GM12878 (cell line): ENCODE results near the gene GAL3ST2. TPM values are rescaled to one million over a fixed set of nuclear protein-coding genes. Genes with fewer than 3 reads are reported as not detected.

Experiments
- ATAC-seq: fragments of 200-7000 bp; cut with Tn5 transposase; 3 replicates; pipeline ENCODE4 v1.9.1; 2020; ENCODE audit warnings: mild to moderate bottlenecking, moderate library complexity
- BruUV-seq: library from RNA; stranded (reverse); fragments of 400-500 nt; replicated peaks from 2 replicates; lab custom pipeline; 2021; lab: Mats Ljungman, UMichigan
- CTCF ChIA-PET: fragments of 300-600 bp; sonication (Branson Sonifier 250); formaldehyde crosslinking; extraction: SDS; loops from one replicate; lab custom pipeline; 2021; ENCODE audit warnings: inconsistent platforms; lab: Yijun Ruan, JAX
- POLR2A ChIA-PET: fragments of 350-600 bp; formaldehyde crosslinking; extraction: SDS; loops from one replicate; lab custom pipeline; 2021; ENCODE audit warnings: inconsistent platforms; lab: Charles Lee
- RAD21 ChIA-PET: fragments of 300-600 bp; sonication (Branson Sonifier 250); formaldehyde crosslinking; loops from one replicate; lab custom pipeline; 2023; ENCODE audit warnings: antibody characterized with exemption; ENCODE audit not compliant: unreplicated experiment; lab: Charles Lee
- SMC1A ChIA-PET: fragments of 300-600 bp; sonication (Branson Sonifier 250); formaldehyde crosslinking; loops from one replicate; lab custom pipeline; 2023; ENCODE audit not compliant: unreplicated experiment, uncharacterized antibody; lab: Charles Lee
- DNase-seq: peaks from one replicate; pipeline ENCODE4 v3.0.0-alpha.2; 2011; ENCODE audit warnings: low read depth, low spot score
- FAIRE-seq: peaks from 3 replicates; lab custom pipeline; 2011; peaks lifted over from hg19 to GRCh38; lab: Jason Lieb, UNC
- H2AFZ ChIP-seq: 2 replicates; pipeline ENCODE4 v1.6.0; 2011; ENCODE audit warnings: low read depth, low read length, control low read depth; ENCODE audit not compliant: control insufficient read depth
- H3K27ac ChIP-seq: 2 replicates; pipeline ENCODE4 v1.5.1; 2011; ENCODE audit warnings: control low read depth; ENCODE audit not compliant: control insufficient read depth, insufficient read depth
- H3K27me3 ChIP-seq, 2 experiments: replicated peaks in 1 of 2; 2 replicates each; pipeline versions ENCODE4 v1.6.0 to v1.6.1; 2011; ENCODE audit warnings: low read length in 1 of 2; ENCODE audit not compliant: control insufficient read depth in 2 of 2, insufficient read depth in 2 of 2
- H3K36me3 ChIP-seq, 2 experiments: 2 replicates each; pipeline ENCODE4 v1.5.1; 2011; ENCODE audit warnings: low read length in 1 of 2; ENCODE audit not compliant: control insufficient read depth in 2 of 2, insufficient read depth in 2 of 2
- H3K4me1 ChIP-seq: 2 replicates; pipeline ENCODE4 v1.6.1; 2011; ENCODE audit warnings: mild to moderate bottlenecking, low read length, moderate library complexity, mixed read lengths; ENCODE audit not compliant: control insufficient read depth, insufficient read depth
- H3K4me2 ChIP-seq: 2 replicates; pipeline ENCODE4 v1.6.0; 2011; ENCODE audit warnings: control low read depth; ENCODE audit not compliant: control insufficient read depth, insufficient read depth
- H3K4me3 ChIP-seq: fragments of 200-600 bp; sonication (generic); 2 replicates; pipeline ENCODE4 v1.5.1; 2016
- H3K79me2 ChIP-seq: 2 replicates; pipeline ENCODE4 v1.6.0; 2011; ENCODE audit warnings: low read length; ENCODE audit not compliant: control insufficient read depth, insufficient read depth
- H3K9ac ChIP-seq: 2 replicates; pipeline ENCODE4 v1.8.0; 2011; ENCODE audit warnings: low read length, control low read depth, mixed read lengths; ENCODE audit not compliant: control insufficient read depth, insufficient read depth
- H3K9me3 ChIP-seq: replicated peaks from 3 replicates; pipeline ENCODE4 v1.5.1; 2011; ENCODE audit warnings: mild to moderate bottlenecking, low read length; ENCODE audit not compliant: control insufficient read depth, insufficient read depth
- H4K20me1 ChIP-seq: 2 replicates; pipeline ENCODE4 v1.6.0; 2011; ENCODE audit not compliant: control insufficient read depth, insufficient read depth
- ATF2 ChIP-seq: IDR thresholded peaks from 2 replicates; pipeline ENCODE4 v1.6.1; 2012; ENCODE audit warnings: low read length, inconsistent platforms
- CEBPB ChIP-seq, 2 experiments: fragments of 150-350 bp in 1 of 2; IDR thresholded peaks; 2 replicates each; pipeline ENCODE4 v1.6.1; 2012 to 2014; ENCODE audit warnings: low read depth in 2 of 2, low read length in 2 of 2, borderline replicate concordance in 1 of 2, inconsistent platforms in 1 of 2
- CEBPZ ChIP-seq: fragments of 150-350 bp; IDR thresholded peaks from 2 replicates; pipeline ENCODE4 v1.6.1; 2016; ENCODE audit warnings: low read depth, low read length
- FOXM1 ChIP-seq: IDR thresholded peaks from 2 replicates; pipeline ENCODE4 v1.6.1; 2012; ENCODE audit warnings: low read depth, mild to moderate bottlenecking, inconsistent platforms, low read length, moderate library complexity
- PRDM15 ChIP-seq: fragments of 450-650 bp; formaldehyde crosslinking; IDR thresholded peaks from 2 replicates; pipeline ENCODE4 v1.4.0; 2020; ENCODE audit warnings: mild to moderate bottlenecking, moderate library complexity
- WGBS: methylation state at CpG from one replicate; pipeline ENCODE4 v1.1.6; 2016; ENCODE audit warnings: low lambda C conversion rate; ENCODE audit not compliant: insufficient replicate concordance, insufficient coverage; ENCODE audit errors: missing lambda C conversion rate; 5-methylcytosine and 5-hydroxymethylcytosine counted together
- in situ Hi-C: fragments of 300-500 bp; cut with MboI; formaldehyde crosslinking; loops from 9 replicates; pipeline ENCODE4 v1.14.3; 2018; ENCODE audit warnings: mixed read lengths
- intact Hi-C: fragments of 100-400 bp; cut with micrococcal nuclease; formaldehyde crosslinking; loops from one replicate; pipeline ENCODE4 v1.14.2; 2022; ENCODE audit not compliant: unreplicated experiment
- polyA plus RNA-seq, 11 experiments: library from polyadenylated mRNA; depleted of rRNA in 4 of 11; unstranded in 6 of 11; stranded (reverse) in 5 of 11; fragments of >200 nt; fragmentation: Nextera tagmentation in 4 of 11; fragmentation: Illumina TruSeq in 1 of 11; extraction: Ambion mirVana in 4 of 11; extraction: Trizol in 1 of 11; gene quantifications; 1 replicate in 1 of 11; 2 replicates in 10 of 11; pipeline versions ENCODE4 v1.2.1 to v1.2.3, GENCODE V29; 2011 to 2016; ENCODE audit warnings: inconsistent platforms in 2 of 11, missing spikeins in 2 of 11, low read depth in 1 of 11
- total RNA-seq, 4 experiments: library from RNA; depleted of rRNA in 3 of 4; stranded (reverse); fragments of >200 nt in 3 of 4; fragmentation: Illumina TruSeq in 1 of 4; extraction: Trizol in 1 of 4; gene quantifications; 2 replicates each; pipeline versions ENCODE4 v1.2.1 to v1.2.3, GENCODE V29; 2013 to 2021
- TF ChIP-seq, protein P1 (sequence below): fragments of 450-650 bp; IDR thresholded peaks from 2 replicates; pipeline ENCODE4 v1.6.1; 2017; ENCODE audit warnings: mild to moderate bottlenecking, moderate library complexity

Gene GAL3ST2
- total and polyA plus RNA-seq, 10 of the 15 experiments (the other 5 are each of a cell fraction or from before 2014, with no cell fraction given): 0.09 to 0.36 (median 0.11) TPM; not detected in 7

DNA sequence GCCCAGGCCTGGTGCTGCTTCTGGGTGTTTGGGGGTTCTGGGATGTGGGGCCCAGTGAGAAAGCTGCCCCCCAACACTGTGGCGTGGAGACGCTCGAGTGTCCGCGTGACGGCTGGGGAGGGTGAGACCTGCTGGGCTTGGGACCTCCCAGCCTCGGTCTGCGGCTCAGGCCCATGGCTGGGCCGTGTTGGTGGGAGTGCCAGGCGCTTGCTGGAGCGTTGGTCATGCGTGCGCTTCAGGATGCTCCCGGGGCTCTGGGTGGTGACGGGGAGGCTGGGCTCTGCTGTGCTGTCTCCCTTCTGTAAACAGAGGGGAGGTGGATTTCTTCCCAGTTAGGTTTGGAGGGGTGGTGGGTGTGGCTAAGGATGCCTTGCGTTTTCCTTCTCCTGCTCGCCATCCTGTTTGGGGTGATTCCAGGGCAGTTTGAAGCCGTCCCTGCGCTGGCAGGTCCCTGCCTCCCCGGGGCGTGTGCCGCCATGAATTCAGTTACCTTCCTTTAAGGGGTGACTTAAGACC lies 606 bp downstream of the GAL3ST2 start (continued):
- TF ChIP-seq ATF2: no peak

GRCh38 chr2:241777686-241778627 lies 1.3 kb downstream of the GAL3ST2 start:
- no TSS peak for BruUV-seq
- POLR2A ChIA-PET: no interaction called here
- Histone ChIP-seq H3K4me2 (no peak overlapping the region), H3K79me2 (no peaks in the 10 kb centered on the region), H3K9me3 (no peaks in the 10 kb centered on the region), H3K27ac (no peak overlapping the region), H3K27me3 (no peaks in the 10 kb centered on the region), H3K4me3 (no peak overlapping the region), H3K36me3 (no peaks in the 10 kb centered on the region), H3K4me1 (peaks cover under 1% of the 10 kb centered on the region), H2AFZ (no peak overlapping the region), H3K9ac (no peak overlapping the region), H4K20me1 (no peaks in the 10 kb centered on the region)
- in situ Hi-C loops: no loop called here
- WGBS: 37% methylated on average over 21 of the region's 21 CpGs
- SMC1A ChIA-PET: no interaction called here
- no peak for FAIRE-seq
- CTCF ChIA-PET: interaction anchor here (1.3 to 1.7 kb wide), 2 partner anchors 12 to 49 kb away, joined by 5 to 6 read pairs; no protein-coding TSS in a partner anchor
- peak; percentile 22 for ATAC-seq
- intact Hi-C loops: no loop called here
- RAD21 ChIA-PET: no interaction called here
- no peak for DNase-seq
- TF ChIP-seq FOXM1 (no peak), CEBPZ (no peak), CEBPB (IDR thresholded peaks at IDR 0.05; ENCODE audit: borderline replicate concordance in 1 of 2, low read depth in 2 of 2, low read length in 2 of 2) (no peak), PRDM15 (CRISPR knock-in tag) (no peak)
- TF ChIP-seq, protein P1, sequence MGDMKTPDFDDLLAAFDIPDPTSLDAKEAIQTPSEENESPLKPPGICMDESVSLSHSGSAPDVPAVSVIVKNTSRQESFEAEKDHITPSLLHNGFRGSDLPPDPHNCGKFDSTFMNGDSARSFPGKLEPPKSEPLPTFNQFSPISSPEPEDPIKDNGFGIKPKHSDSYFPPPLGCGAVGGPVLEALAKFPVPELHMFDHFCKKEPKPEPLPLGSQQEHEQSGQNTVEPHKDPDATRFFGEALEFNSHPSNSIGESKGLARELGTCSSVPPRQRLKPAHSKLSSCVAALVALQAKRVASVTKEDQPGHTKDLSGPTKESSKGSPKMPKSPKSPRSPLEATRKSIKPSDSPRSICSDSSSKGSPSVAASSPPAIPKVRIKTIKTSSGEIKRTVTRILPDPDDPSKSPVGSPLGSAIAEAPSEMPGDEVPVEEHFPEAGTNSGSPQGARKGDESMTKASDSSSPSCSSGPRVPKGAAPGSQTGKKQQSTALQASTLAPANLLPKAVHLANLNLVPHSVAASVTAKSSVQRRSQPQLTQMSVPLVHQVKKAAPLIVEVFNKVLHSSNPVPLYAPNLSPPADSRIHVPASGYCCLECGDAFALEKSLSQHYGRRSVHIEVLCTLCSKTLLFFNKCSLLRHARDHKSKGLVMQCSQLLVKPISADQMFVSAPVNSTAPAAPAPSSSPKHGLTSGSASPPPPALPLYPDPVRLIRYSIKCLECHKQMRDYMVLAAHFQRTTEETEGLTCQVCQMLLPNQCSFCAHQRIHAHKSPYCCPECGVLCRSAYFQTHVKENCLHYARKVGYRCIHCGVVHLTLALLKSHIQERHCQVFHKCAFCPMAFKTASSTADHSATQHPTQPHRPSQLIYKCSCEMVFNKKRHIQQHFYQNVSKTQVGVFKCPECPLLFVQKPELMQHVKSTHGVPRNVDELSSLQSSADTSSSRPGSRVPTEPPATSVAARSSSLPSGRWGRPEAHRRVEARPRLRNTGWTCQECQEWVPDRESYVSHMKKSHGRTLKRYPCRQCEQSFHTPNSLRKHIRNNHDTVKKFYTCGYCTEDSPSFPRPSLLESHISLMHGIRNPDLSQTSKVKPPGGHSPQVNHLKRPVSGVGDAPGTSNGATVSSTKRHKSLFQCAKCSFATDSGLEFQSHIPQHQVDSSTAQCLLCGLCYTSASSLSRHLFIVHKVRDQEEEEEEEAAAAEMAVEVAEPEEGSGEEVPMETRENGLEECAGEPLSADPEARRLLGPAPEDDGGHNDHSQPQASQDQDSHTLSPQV: no peak
